Adrenal gland (tissue), 5 donors: ENCODE results near the gene MAST2.
"Not testable (repeated sequence)": the region's sequence is repeated elsewhere in the genome, so short reads cannot be mapped to it uniquely, and the experiment has no call there.

ENCODE experiments used
- CTCF ChIP-seq, 6 experiments: fragments of 450-650 bp in 4 of 6; fragments of 200-600 bp in 2 of 6; sonication (generic) in 1 of 6; IDR thresholded peaks; 1 replicate in 5 of 6; 2 replicates in 1 of 6; pipeline versions ENCODE4 v1.5.1 to v1.8.0; 2016 to 2021; ENCODE audit warnings: antibody characterized with exemption in 6 of 6, mild to moderate bottlenecking in 2 of 6, moderate library complexity in 1 of 6
- POLR2A ChIP-seq, 2 donors: fragments of 450-650 bp; IDR thresholded peaks; one replicate each; pipeline ENCODE4 v1.6.1; 2017; ENCODE audit warnings: antibody characterized with exemption in 2 of 2, mild to moderate bottlenecking in 2 of 2, moderate library complexity in 1 of 2
- donor health status: DM: no; HTN: no; CAD: no.

- TF ChIP-seq CTCF, POLR2A (IDR thresholded peaks at IDR 0.05): not testable (repeated sequence)
Observed at GRCh38 chr1:45838322-45838721, 34.9 kb downstream of the MAST2 start.
